Gastroesophageal sphincter (tissue), 3 donors: ENCODE data around the gene CHST8.

ENCODE experiments used
- EP300 ChIP-seq: sonication (generic); formaldehyde crosslinking; IDR thresholded peaks from one replicate; pipeline ENCODE4 v1.6.1; 2017; ENCODE audit warnings: antibody characterized with exemption, mild to moderate bottlenecking
- POLR2A ChIP-seq, 2 donors: fragments of 450-650 bp; IDR thresholded peaks; one replicate each; pipeline ENCODE4 v1.6.1; 2017; ENCODE audit warnings: antibody characterized with exemption in 2 of 2, mild to moderate bottlenecking in 2 of 2, moderate library complexity in 1 of 2
- POLR2AphosphoS5 ChIP-seq: sonication (generic); formaldehyde crosslinking; IDR thresholded peaks from one replicate; pipeline ENCODE4 v1.6.1; 2017; ENCODE audit warnings: antibody characterized with exemption
- TF ChIP-seq, protein P1 (sequence below), 4 experiments: fragments of 200-600 bp in 2 of 4; fragments of 450-650 bp in 2 of 4; sonication (generic) in 1 of 4; IDR thresholded peaks; one replicate each; pipeline ENCODE4 v1.5.1; 2017 to 2019; ENCODE audit warnings: antibody characterized with exemption in 4 of 4, mild to moderate bottlenecking in 2 of 4, moderate library complexity in 2 of 4

DNA sequence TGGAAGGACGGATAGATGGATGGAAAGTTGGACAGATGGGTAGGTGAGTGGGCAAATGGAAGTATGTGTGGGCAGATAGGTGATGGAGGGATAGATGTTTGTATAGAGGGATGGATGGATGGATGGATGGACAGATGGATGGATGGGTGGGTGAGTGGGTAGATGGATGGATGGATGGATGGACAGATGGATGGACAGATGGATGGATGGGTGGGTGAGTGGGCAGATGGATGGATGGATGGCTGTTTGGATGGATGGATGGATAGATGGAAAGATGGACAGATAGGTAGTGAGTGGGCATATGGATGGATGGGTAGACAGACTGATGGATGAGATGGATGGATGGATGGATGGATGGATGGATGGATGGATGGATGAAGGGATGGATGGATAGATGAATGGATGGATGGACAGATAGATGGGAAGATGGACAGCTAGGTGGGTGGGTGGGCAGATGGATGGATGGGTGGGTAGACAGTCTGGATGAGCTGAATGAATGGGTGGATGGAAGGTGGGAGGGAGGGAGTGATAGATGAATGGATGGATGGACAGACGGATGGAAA, 100.1 kb downstream of the CHST8 start:
- TF ChIP-seq POLR2AphosphoS5: no peak
- TF ChIP-seq, protein P1, sequence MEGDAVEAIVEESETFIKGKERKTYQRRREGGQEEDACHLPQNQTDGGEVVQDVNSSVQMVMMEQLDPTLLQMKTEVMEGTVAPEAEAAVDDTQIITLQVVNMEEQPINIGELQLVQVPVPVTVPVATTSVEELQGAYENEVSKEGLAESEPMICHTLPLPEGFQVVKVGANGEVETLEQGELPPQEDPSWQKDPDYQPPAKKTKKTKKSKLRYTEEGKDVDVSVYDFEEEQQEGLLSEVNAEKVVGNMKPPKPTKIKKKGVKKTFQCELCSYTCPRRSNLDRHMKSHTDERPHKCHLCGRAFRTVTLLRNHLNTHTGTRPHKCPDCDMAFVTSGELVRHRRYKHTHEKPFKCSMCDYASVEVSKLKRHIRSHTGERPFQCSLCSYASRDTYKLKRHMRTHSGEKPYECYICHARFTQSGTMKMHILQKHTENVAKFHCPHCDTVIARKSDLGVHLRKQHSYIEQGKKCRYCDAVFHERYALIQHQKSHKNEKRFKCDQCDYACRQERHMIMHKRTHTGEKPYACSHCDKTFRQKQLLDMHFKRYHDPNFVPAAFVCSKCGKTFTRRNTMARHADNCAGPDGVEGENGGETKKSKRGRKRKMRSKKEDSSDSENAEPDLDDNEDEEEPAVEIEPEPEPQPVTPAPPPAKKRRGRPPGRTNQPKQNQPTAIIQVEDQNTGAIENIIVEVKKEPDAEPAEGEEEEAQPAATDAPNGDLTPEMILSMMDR (IDR thresholded peaks at IDR 0.05): no peak
- TF ChIP-seq POLR2A (IDR thresholded peaks at IDR 0.05): no peak
- TF ChIP-seq EP300: no peak
